Lung microvascular endothelial cell (primary cell): ENCODE data around the gene THSD1. TPM values are rescaled to one million over a fixed set of nuclear protein-coding genes. Genes with fewer than 3 reads are reported as not detected.
"Not testable (repeated sequence)": the region's sequence is repeated elsewhere in the genome, so short reads cannot be mapped to it uniquely, and the experiment has no call there.

Experiments used
- DNase-seq, 2 donors: peaks; one replicate each; pipeline versions ENCODE4 v3.0.0 to v3.0.0-alpha.2; 2010; ENCODE audit warnings: low read depth in 2 of 2
- total RNA-seq: library from RNA; depleted of rRNA; stranded (reverse); fragments of >200 nt; gene quantifications from 2 replicates; pipeline ENCODE4 v1.2.1, GENCODE V29; 2014

The THSD1 gene
- total RNA-seq, 1 donor from 2014 or later, result 77.2 TPM

GRCh38 chr13:52361225-52361624, 44.7 kb downstream of the THSD1 start:
- no peak for DNase-seq

DNA sequence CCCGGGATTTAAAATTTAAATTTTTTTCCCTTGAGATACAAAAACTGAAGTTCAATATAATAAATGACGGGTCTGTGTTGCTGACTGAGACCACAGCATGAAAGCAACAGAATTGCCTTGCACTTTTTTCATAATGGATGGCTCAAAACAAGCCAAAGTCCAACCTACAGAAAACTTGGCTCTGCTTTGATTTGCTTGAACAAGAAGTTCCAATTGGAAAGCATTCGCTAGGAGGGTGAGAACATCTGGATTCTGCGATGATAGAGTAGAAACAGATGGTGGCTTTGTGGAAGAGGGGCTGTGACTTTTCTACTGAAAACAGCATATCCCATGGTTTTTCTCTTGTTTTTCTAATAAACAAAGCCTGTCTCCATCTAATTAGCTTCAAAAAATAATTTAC, 46.4 kb downstream of the THSD1 start:
- DNase-seq, result no peak

DNA sequence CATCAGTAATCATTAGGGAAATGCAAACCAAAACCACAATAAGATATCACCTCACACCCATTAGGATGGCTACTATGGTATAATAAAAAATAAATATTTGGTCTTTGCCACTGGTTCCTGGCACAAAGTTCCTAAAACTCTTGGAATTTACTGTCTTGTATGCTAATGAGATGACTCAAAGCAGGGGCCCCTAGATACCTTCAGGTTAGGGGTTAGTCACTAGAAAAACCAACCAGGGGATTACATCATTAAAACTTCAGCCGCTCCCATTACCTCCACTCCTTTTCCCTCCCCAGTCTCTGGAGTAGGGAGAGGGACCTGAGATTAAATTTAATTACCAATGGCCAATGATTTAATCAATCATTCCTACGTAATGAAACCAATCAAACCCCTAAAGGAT, 49.6 kb downstream of the THSD1 start:
- no peak for DNase-seq

- DNase-seq, result no peak
These were observed 52.8 kb downstream of the THSD1 start for GRCh38 chr13:52353193-52353592.

- peak in 1 of 2 donors; percentile 46 for DNase-seq
These were observed 56.8 kb downstream of the THSD1 start for GRCh38 chr13:52348983-52349780.

- DNase-seq, result peak; percentile 51 to 67
These were observed 57.9 kb downstream of the THSD1 start for GRCh38 chr13:52348071-52348470.

- DNase-seq, result no peak
These were observed 60.2 kb downstream of the THSD1 start for GRCh38 chr13:52345631-52346251.

DNA sequence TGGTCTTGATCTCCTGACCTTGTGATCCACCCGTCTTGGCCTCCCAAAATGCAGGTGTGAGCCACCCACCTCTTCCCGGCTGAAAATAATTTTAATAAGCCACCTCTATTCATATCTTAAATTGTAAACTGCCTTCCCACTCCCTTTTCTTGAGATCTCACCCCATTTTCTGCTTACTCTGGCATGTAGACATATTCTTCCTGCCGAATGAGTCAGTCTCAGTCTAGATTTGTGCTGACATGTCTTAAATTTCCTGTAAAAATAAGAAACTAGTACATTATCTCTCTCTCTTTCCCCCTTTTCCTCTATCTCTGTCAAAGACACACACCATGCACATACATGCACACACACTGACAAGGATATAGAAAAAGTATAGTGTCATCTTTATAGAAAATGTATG, 60.9 kb downstream of the THSD1 start:
- DNase-seq, result peak; percentile 5 to 59

- DNase-seq, result no peak
These were observed 61.9 kb downstream of the THSD1 start for GRCh38 chr13:52344108-52344507.

- DNase-seq, result not testable (repeated sequence)
These were observed 63.8 kb downstream of the THSD1 start for GRCh38 chr13:52342203-52342602.

- not testable (repeated sequence) for DNase-seq
These were observed 68.0 kb downstream of the THSD1 start for GRCh38 chr13:52337828-52338455.

- DNase-seq, result not testable (repeated sequence)
These were observed 71.9 kb downstream of the THSD1 start for GRCh38 chr13:52334107-52334506.

DNA sequence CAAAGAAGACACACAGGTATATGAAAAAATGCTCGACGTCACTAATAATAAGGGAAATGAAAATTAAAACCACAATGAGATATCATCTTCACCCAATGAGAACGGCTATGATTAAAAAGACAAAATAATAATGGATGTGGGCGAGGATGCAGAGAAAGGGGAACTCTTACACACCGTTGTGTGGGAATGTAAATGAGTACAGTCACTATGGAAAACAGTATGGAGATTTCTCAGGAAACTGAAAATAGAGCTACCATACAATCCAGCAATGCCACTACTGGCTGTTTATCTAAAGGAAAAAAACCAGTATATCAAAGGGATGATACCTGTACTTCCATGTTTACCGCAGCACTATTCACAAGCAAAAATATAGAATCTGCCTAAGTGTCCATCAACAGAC, 74.1 kb downstream of the THSD1 start:
- not testable (repeated sequence) for DNase-seq

Other genes starting within 250 kb of the THSD1 start
- 6.9 and 13.5 TPM in 2 replicates for gene NEK3, start 246.6 kb downstream of the THSD1 start, total RNA-seq
- 13.5 and 26.6 TPM in 2 replicates for gene VPS36, start 44.5 kb upstream of the THSD1 start, total RNA-seq
- gene CKAP2, start 49.3 kb upstream of the THSD1 start, total RNA-seq, result 9.5 and 16.8 TPM in 2 replicates
- gene HNRNPA1L2, start 236.3 kb upstream of the THSD1 start, total RNA-seq, result 2.4 and 2.6 TPM in 2 replicates
- 25.1 and 27.8 TPM in 2 replicates for gene SUGT1, start 246.7 kb upstream of the THSD1 start, total RNA-seq